GM19395 (cell line): Measurements from ENCODE around the gene DCDC2.
"Not testable (repeated sequence)": the region's sequence is repeated elsewhere in the genome, so short reads cannot be mapped to it uniquely, and the experiment has no call there.

ENCODE experiments used
- ATAC-seq: cut with Tn5 transposase; IDR thresholded peaks from one replicate; pipeline ENCODE4 v1.9.1; 2021; ENCODE audit warnings: mild to moderate bottlenecking, moderate library complexity; ENCODE audit not compliant: unreplicated experiment

The DCDC2 gene

DNA sequence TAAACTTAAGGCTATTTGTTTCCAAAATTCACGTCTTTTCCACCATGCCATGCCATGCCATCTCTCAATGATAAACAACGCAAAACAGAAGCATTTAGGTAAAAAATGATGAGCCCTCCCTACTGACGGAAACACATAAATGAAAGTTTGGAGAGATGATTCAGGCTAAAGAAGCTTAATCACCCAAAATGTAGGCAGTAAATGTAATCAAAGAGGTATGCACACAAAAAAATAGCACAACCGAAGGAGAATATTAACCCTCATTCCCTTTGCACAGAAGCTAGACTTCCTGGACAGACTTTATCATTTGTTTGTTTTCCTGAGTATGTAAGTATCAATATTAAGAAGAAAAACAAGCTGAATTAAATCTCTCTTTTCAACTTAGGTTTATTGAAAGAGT is 28.8 kb downstream of the DCDC2 start:
- ATAC-seq, result no peak

DNA sequence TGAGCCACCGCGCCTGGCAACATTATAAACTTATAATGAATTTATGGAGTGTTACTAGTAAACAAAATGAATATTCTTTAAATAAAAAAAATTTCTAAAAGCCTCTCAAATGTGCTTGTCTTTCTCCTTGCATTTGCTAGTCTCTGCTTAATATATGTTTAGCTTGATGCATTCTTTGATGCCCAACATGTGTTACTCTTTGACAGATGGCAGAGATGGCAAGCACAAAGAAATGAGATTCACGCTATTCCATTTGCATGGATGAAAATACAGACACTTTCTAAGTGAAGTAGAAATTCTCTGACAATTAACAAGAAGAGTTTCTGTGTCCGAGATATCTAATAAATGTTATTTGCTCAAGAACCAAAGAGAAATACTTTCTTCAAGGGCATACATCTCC is 30.1 kb downstream of the DCDC2 start:
- ATAC-seq, result no peak

DNA sequence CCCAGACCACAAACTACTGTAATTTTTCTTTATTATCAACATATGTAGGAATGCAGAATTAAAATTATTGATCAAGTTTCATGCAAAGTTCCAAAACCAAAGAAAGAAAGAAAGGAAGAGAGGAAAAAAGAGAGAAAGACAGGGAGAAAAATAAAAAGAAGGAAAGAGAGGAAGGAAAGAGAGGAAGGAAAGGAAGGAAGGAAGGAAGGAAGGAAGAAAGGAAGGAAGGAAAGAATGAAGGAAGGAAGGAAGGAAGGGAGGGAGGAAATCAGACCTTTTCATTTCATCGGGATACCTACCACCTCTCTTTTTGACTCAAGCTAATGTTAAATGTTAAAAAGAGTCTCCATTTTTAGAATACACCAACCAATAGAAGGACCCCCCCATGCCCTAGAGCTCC is 31.9 kb downstream of the DCDC2 start:
- ATAC-seq, result no peak

DNA sequence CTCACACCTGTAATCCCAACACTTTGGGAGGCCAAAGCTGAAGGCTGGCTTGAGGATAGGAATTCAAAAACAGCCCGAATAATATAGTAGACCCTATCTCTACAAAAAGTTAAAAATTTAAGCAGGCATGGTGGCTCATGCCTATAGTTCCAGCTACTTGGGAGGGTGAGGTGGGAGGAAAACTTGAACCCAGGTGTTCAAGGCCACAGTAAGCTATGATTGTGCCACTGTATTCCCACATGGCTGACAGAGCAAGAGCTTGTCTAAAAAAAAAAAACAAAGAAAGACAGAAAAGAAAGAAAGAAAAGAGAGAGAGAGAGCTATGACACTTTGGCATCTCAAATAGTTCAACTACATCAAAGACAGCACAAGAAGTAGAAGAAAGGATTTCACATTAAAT is 33.2 kb downstream of the DCDC2 start:
- no peak for ATAC-seq

DNA sequence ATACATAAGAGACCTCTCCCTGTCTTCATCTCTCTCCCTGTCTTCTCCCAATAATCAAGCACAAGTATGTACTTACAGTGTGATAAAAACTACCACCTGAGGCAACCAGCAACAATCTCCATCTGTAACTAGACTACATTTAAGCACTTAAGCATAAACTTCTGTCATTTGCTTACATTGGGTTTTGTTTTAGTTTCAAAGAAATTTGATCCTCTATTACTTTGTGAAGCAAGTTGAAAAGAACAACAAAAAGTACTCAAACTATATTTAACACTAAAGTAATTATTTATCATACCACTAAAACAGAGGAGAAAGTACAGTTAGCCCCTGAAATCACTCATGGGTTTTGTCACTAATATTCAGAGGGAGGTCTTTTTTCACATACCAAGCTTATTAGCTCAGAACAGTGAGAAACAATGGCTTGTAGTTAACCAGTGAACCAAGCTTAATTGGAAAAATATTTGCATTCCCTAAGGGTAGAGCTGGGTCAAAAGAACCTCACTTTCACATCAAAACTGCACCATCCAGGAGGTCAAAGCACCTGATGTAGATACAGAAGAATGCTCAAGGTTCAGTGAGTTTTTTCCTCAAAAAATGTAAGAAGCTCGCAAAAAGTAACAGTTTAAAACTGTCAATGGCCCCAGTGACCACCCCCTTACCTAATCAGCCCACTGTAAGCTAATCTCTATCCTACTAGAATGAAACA is 34.1 kb downstream of the DCDC2 start:
- ATAC-seq, result no peak

DNA sequence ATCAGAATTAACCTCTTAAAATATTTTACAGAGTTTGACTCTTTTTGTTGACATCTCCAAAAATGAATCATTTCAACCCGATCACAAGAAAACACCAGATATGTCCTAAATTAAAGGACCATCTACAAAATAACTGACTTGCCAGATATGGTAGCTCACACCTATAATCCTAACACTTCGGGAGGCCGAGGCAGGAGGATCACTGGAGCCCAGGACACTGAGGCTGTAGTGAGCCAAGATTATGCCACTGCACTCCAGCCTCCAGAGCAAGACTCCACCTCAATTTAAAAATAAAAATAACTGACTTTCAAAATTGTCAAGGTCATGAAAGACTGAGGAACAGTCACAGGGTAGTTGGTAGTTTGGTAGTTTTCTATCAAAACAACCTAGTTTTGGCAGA is 34.9 kb downstream of the DCDC2 start:
- ATAC-seq, result no peak

DNA sequence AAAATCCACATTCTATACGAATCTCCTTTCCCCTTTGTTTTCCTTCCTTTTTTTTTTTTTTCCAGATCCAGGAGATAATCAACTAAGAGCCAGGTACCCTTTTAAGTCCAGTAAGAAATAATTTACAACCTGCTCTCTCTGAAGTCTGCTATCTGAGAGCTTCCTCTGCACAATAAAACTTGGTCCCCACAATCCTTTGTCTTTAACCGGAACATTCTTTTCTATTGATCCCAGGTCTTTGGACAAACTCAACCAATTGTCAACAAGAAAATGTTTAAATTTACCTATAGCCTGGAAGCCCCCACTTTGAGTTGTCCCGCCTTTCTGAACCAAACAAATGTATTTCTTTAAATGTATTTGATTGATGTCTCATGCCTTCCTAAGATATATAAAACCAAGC is 35.4 kb downstream of the DCDC2 start:
- ATAC-seq, result not testable (repeated sequence)

DNA sequence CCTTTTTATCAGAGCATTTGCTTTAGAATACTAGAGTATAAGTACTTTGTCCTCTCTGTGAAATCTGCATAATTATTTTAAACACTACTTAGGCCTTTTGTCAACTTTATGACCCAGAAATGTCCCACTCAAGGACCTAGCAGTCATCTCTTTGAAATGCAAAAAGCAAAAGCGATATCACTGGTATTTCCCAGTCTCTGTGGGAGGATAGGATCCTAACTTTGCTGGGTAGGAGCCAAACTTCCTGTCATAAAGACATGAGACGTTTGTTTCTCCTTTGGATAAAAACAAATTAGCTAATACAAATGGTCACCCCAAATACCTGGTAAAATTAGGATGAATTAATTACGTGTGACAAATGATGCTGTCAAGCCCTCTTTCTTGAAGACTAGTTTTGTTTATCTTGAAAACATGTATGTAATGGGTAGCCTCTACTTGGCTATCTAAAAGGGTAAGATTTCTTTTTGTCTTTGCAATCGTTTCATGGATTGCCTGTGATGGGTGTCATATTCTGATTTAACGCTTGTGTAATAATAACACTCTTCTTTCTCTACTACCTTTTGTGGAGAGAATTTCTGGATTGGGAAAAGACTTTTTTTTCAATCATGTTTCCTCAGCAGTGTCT is 36.2 kb downstream of the DCDC2 start:
- no peak for ATAC-seq

DNA sequence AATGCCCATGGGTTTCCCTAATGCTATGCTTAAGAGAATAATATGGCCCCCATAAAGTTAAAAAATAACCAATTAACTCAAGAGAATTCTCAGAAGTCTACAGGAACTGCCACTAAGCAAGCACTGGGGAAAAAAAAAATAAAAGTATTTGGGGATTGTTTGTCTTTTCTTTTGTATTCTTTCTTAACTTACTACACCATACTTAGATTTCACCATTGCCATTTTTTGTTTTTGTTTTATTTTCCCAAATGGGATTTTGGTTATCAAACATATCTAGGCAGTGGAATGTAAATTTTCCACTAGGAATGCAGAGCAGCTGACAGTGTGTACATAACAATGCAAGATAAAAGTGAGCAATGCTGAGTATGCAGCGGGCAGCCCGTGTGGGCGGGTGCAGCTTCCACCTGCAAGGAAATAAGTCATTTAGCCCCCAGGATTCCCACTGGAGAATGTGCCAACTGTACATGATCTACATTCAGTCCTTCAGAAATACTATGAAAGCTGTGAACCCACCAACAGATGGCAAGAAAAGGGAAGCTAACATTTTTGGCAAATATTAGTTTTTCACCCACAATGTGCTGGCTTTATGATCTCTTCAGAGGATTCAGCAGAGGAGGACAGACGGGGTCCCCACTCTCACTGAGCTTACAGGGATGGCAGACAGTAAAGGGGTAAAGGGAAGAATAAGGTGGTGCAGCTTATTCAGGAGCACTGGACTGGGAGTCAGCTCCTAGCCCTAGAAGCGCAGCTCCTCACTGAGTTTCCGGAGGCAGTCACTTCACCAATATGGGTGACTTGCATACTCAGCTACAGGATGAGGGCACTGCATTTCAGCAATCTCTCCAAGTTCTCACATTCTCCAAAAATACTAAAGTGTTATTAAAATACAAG is 44.4 kb downstream of the DCDC2 start:
- no peak for ATAC-seq

DNA sequence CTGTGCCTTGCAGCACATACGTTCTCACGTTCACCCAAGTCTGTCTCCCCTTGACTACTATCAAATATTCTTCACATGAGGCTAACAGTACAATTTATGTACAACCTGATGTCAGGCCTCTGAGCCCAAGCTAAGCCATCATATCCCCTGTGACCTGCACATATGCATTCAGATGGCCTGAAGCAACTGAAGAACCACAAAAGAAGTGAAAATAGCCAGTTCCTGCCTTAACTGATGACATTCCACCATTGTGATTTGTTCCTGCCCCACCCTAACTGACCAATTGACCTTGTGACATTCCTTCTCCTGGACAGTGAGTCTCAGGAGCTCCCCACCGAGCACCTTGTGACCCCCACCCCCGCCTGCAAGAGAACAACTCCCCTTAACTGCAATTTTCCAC is 46.1 kb downstream of the DCDC2 start:
- not testable (repeated sequence) for ATAC-seq

DNA sequence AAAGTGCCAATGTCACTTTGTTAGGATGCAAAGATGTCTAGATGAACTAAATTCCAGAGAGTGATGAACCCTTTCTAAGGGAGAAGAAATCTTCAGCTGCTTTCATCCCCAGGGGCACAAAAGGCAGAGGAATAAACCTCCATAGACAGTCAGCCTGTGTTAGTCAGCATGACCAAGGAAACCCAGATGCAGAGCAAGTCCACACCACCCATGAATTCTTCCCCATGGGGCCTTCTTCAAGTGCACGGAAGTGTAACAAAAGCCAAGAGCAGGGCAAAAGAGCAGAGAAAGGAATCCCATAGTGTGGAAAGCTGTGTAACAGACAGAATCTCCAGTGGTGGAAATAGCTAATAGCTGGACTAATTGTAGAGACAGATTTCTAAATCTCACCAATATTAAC is 50.0 kb downstream of the DCDC2 start:
- ATAC-seq, result no peak

DNA sequence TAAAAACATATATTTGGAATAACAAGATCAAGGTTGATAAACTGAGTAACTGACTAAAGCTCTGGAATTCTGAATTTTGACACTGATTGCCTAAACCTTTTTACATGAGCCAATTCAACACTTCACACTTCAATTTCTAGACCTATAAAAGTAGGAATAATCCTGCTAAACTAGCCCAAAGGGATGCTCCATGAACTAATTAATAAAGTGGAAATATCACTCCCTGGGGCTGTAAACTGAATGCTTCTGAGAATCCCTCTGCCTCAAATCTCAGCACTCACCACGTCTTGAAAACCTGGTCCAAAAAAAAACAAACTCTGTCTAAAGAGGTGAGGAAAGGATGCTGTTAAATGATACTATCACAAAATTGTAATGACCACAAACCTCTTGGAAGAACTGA is 50.9 kb downstream of the DCDC2 start:
- ATAC-seq, result no peak

DNA sequence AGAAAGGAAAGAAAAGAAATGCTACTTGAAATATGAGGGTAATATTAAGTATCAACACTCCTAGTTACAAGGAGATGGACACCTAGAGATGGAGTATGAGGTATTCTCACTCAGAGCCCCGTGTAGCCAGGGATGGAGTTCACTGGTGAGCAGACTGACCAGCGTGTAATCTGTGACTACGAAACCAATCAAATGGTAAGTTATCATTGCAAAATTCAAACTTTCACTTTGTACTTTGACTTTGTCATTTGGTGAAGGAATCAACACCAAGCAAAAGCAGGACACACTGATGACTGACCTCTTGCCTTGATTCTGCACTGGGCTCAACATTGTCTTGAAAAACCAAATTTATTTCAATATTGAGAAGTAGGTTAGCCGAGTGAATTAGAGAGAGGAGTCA is 51.8 kb downstream of the DCDC2 start:
- no peak for ATAC-seq

DNA sequence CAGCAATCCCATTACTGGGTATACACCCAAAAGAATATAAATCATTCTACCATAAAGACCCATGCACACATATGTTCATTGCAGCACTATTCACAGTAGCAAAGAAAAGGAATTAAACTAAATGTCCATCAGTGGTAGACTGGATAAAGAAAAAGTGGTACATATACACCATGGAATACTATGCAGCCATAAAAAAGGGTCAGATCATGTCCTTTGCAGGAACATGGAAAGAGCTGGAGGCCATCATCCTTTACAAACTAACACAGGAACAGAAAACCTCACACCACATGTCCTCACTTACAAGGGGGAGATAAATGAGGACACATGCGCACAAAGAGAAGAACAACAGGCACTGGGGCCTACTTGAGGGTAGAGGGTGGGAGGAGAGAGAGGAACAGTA is 60.9 kb downstream of the DCDC2 start:
- no peak for ATAC-seq

DNA sequence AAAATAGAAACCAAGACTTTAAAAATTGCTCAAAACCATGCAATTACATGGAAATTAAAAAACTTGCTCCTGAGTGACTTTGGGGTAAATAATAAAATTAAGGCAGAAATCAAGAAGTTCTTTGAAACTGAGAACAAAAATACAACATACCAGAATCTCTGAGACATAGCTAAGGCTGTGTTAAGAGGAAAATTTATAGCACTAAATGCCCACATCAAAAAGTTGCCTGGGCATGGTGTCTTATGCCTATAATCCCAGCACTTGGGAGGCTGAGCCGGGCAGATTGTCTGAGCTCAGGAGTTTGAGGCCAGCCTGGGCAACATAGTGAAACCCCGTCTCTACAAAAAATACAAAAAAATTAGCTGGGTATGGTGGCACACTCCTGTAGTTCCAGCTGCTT is 64.0 kb downstream of the DCDC2 start:
- ATAC-seq, result not testable (repeated sequence)

DNA sequence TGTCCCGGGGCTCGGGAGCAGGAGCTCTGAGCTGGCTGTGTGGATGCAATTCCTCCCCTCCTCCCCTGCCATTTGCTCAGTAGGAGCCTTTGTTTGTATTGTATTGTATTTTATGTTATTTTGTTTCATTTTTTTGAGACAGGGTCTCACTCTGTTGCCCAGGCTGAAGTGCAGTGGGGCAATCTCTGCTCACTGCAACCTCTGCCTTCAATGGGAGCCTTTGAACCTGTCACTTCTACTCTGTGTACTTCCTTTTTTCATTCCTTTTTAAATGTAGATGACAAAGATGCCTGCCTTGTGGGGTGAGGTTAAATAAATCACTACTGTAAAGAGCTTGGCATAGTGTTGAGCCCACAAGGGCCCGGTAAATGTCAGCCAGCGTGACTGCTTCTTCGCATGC is 70.6 kb downstream of the DCDC2 start:
- ATAC-seq, result no peak

DNA sequence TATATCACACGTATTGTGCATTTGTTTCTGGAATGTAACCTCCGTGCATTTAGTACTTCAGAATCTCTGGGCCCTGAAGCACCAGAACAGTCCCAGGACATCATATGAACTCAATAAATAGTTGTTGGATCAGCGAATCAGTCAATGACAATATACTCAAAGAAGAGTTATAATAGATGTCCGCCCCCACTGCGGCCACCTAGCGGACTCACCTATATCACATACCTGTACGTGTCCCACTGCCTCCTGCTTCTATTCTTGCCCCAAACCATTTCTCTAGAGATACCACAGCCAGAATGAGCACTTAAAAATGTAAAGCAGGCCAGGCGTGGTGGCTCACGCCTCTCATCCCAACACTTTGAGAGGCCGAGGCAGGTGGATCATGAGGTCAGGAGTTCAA is 73.9 kb downstream of the DCDC2 start:
- ATAC-seq, result no peak

DNA sequence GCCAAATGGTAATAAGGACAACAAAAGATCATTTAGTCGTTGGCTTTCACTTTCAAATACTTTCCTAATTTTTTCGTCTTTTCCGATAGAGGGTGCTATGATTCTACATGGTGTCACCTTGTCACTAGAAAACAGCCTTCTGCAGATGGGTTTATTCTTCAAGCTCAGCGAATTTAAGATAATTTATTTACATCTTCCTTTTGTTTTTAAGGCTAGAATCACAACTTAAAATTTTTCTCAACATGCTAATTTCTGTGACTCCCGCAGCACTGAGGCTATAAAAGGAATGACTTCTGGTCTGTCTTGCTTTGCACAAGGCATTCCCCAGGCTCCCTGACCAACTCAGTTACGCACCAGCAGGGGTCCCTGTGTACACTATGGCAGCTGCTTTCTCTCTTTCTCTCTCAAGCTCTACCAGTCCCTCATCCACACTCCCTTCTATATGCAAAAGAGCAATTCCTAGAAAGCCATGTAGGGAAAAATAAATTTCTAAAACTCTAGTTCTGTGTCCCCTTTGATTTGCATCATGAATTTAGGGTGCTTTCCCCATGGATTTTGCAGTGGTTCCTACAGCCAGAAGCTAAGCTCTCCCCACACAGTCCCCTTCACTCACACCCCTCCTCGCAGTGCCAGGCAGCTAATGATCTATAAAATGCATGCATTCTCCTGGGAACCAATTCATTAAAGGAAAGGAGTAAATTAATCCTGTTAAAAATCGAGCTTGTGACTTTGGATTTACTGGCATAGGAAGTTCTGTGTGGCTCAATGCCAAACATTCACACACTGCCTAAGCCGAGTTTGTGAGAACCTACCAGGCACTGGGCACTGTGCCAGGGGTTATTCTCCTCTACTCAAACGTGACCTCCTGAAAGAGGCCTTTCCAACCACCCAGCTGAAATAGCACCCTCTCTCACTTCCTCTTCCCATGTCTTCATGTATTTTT is 74.5 kb downstream of the DCDC2 start:
- peak; percentile 86 for ATAC-seq

DNA sequence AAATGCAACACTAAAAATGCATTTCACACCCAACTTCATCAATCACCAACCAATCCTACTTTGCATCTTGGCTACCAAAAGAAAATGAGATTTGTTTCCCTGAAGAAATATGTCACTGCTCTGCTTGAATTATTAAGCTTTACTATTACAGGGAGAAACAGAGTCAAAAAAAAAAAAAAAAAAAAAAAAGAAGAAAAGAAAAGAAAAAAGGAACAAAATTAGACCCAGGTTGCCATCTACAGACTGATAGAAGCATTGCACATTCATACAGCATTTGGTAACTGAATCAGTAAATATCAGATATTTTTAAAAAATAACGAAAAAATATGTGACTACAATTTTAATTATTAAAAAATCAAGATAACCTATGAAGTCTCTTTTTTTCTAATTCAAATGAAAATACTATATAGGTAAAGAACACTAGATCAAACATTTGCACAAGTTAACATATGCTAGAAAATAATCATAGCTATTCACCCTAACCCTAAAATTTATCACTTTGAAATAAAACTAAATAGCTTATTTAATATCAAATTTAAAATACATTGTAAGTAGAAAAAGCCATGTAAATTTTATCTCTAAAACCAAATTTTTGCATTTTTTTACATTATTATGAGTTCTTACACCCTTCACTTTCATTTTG is 83.3 kb downstream of the DCDC2 start:
- ATAC-seq, result no peak

DNA sequence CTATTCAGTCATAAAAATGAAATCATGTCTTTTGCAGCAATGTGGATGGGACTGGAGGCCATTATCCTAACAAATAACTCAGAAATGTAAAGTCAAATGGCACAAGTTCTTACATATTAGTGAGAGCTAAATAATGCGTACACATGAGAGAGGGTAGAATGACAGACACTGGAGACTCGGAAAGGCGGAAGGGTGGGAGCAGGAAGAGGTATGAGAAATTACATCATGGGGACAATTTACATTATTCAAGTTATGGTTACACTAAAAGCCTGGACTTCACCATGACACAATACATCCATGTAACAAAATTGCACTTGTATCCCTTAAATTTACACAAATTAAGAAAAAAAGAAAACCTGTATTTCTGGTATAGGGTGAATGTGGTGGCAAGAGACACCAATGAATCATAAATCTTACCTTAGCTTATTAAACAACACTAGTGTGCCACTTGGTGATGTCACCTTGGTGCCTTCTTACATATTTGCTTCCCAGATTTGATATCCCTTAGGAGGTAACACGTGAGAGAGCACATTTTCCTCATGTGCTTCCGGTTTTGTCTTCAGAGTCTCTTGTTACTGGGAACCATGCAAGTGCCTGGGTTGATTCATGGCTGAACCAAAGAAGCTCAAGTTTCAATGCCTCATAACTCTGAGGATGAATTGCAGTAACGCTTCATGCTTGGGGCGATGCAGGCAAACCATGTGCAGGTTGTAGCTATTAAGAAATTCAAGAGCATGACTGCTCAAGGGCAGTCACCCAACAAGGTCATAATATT is 84.6 kb downstream of the DCDC2 start:
- ATAC-seq, result no peak
